ENCODE results near the gene TEAD3.
A peak's percentile ranks its signal among the peaks of the same experiment; 100 is the strongest.

TEAD3 gene

DNA sequence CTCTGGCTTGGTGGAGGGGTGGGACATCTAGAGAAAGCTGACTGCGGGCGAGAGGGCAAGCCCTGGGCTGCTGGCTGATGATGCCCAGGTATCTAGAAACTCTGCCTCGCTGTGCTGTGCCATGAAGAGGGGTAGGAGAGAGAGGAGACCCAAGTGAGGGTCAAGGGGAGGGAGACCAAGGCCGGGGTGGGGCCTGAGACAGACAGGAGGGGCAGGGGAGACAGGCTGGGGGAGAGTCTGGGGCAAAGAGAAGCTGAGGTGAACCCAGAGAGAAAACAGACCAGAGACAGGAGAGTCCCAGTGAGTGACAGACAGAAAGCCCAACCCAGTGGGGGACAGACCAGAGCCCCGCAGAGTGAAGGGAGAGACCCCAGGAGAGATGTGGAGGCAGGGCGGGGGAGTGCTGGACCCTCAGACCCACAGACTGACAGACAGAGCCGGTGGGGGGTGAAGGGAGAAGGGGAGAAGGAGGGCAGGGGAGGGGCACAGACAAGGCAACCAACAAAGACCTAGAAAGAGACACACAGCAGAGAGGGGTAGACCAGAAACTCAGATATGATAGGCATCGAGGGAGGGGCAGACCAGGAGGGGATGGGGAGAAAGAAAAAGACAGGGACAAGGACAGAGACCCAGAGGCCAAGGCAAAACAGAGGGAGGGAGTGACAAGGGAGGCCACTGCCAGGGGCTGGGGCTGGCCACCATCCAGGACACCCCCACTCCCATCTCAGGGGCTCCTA, 5.9 kb downstream of the TEAD3 start:
- no peak for DNase-seq

DNA sequence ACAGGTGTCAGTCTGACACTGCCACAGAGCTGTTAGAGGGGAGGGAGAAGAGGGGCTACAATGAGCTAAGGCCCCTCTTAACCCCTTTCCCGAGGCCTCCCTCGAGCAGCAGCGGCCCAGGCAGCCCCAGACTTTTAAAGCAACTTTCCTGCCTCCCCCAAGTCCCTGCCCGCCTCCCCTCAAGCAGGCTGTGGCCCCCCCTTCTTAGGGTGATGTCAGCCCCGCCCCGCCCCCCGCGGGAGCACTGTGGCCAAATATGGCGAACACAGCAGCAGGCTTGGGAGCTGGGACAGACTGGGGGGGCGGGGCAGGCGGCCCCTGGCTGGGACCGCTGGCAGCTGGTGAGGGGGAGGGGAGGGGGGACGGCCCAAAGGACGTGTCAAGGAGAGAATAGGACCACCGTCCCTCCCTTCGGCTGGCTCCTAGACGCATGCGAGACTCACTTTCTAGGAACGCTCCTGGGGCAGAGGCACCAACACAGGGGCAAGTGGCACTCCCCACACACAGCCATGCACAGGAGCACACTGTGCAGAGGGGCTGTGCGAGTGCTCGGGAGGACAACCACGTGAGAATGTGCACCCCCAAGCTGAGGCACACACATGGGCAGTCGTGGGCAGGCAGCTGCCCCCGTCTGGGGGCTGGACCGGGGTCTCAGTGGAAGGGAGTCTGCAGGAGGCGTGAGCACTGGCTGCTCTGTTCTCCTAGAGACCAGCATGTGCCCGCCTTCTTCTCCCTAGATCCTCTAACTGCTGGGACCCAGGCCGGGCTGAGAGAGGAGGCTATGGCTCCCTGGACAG, 6.7 kb downstream of the TEAD3 start:
- DNase-seq: no peak

DNA sequence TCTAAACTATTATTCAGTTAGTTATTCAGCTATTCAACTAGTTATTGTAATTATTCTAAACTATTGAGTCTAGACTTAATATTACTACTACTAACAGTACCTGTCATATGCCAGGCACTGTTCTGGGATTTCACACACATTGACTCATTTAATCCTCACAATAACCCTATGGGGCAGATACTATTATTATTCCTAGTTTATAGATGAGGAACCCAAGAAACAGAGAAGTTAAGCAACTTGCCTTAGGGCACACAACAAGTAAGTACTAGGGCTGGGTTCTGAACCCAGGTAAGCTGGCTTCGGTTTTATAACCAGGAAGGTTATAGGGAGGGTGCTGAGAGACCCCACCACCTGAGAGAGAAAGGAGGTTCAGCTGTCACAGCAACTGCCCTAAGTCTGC, 7.8 kb downstream of the TEAD3 start:
- no peak for DNase-seq

DNA sequence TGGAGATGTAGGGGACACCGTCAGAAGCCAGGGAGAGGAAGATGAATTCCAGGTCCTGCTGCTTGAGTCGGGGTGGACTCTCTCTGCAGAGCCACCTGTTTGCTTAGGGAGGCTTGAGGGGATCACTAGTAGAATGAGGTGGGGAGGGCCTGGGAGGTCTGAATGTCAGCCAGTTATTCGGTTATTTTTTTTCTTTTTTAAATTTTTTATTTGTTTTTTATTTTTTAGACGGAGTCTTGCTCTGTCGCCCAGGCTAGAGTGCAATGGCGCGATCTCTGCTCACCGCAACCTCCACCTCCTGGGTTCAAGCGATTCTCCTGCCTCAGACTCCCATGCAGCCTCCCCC, 8.4 kb downstream of the TEAD3 start:
- DNase-seq: no peak

DNA sequence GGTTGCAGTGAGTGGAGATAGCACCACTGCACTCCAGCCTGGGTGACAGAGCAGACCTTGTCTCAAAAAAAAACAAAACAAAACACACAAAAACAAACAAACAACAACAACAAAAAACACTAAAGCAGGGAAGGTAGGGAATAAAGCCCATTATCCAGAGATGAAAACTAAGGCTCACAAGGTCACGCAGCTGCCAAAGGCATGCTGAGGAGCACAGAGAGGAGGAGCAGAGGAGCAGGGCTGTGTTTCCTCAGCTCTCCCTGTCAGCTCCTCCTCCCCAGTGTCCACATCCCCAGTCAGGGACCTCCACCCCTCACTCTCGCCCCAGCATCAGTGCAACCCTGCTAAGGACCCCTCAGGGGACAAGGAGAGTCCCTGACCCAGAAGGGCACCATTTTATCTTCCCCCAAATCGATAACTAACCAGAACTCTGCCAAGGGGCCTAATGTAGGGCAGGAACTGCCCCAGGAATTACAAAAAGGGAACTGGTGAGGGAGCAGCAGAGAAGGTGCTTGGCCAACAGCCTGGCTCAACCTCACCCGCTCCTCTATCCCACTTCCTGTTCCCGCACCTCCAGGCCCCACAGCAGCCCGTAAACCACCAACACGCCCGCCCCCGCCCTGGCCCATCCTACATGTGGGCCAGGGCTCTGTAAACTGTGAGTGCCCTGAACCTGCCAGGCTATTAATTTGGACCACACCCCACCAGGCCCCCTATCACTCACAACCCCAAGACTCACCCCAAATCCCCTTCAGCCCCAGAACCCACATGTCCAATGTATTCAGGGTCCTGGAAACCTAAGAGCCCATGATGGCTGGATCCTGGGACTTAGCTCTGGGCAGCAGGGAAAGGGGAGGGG, 9.0 kb downstream of the TEAD3 start:
- DNase-seq: peak; percentile 75

DNA sequence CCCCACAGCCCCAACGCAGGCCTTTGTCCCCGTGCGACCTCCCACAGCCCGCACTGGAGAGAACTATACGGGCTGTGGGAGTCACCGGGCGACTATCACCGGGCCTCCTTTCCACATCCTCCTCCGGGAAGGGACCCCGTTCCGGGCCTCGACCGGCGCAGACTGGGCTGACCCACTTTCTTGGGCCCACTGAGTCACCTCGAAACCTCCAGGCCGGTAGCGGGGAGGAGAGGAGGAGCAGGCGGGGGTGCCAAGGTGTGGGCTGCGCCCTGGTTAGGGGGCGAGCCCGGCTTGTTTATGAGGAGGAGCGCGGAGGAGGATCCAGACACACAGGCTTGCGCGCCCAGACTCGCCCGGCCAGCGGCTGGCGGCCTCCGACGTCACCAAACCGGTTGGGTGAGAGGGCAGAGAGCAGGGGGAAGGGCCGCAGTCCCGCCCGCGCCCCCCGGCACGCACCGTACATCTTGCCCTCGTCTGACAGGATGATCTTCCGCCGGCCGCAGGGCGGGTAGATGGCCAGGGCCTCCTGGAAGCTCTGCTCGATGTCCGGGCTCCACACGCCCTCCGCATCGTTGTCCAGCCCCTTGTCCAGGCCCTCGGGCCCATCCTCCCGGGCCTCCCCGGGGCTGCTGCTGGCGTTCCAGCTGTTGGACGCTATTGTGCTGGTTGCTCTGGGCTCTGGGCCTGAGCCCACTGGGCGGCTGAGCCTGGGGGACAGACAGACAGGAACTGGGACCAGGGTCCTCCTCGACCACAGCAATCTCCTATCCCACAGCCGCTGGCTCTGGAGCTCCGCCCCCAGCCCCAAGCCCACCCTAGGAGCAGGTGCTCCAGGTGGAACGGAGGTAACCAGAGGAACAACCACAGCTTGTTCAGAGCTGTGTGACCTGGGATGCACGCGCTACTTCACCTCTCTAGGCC, 10.6 kb downstream of the TEAD3 start:
- no peak for DNase-seq

DNA sequence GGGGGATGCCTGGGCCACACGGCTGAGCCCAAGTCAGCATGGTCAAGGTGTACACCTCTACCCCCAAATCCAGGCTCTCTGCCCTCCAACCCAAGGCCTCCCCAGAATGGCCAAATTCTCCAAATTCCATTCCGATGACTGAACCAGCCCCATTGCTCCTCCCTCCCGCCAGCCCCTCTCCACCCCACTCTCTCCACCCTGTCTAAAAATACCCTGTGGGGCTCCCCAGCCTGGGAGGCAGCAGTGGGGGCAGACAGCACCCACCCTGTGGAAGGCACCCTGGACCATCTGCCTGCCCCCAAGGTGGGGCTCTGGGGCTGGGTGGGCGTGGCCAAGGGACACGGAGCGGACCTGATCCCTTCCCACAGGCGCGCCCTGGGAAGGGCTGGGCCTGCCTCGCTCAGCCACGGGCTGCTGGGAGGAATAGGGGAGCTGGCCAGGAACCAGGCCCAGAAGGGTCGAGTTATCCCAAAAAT, 11.4 kb downstream of the TEAD3 start:
- DNase-seq: no peak

DNA sequence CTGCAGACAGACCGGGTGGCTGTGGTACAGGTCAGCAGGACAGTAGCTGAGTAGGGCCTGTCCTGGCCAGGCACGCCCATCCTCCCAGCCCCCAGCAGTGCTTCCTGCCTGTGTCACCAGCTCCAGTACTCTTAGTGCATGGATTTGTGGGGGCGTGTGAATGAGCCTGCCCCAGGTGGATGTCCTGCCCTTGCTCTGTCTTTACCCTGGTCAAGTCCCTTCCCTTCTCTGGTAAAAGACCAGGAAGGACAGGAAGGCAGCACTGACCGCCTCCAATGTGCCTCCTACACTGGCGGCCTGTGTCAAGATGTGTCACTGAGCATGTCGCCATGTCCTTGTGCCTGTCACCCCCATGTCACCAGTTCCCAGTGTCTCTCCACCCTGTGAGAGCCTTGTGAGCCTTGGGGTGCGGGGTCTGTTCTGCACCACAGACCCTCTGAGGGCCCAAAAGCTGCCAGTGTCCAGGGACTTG, 11.9 kb downstream of the TEAD3 start:
- DNase-seq: no peak

DNA sequence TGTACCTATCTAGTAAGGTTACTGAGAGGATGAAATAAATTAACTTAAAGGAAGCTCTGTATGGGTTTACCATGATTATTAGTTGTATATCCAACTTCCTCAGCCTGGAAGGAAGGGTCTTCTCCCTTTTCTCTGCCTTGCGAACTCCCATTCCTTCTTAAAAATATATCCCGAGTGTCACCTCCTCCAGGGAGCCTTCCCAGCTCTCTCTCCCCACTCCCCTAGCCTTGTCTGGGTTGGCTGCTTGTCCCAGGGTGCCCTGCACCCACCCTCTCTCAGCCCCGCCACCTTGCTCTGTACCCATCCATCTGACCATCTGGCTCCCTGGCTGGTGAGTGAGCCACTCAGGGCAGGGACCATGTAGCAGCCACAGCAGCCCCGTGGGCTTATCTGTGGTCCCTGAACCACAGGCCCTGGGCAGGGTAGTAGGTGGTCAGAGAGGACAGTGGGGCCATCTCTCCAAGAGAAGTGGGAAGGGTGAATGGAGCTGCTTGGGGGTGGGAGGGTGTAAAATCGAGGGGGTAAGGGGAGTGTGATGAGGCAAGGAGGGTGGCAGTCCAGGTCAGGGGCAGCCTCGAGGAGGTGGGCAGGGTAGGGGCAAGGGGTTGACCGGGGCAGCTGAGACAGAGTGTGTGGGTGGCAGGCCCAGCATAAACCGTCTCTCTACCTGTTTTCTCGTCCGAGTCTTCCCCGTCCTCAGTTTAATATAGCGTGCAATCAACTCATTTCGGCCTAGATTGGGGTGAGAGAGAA, 12.8 kb downstream of the TEAD3 start:
- DNase-seq: no peak

DNA sequence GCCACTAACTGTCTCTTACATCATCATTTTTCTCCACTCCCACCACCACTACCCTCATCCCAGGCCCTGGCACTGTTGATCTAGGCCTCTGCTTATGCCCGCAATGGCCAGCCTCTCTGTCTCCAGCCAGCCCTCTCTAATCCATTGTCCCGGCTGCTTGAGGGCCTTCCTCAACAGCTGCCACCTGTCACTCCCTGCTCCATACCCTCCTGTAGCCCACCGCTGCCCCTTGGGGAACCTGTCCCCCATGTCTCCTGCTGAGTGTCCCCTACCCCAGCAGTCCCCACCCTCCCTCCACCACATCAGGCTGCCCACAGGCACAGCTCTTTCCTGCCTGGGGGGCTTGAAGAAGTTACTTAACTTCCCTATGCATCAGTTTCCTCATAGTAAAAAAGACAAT, 13.4 kb downstream of the TEAD3 start:
- no peak for DNase-seq

DNA sequence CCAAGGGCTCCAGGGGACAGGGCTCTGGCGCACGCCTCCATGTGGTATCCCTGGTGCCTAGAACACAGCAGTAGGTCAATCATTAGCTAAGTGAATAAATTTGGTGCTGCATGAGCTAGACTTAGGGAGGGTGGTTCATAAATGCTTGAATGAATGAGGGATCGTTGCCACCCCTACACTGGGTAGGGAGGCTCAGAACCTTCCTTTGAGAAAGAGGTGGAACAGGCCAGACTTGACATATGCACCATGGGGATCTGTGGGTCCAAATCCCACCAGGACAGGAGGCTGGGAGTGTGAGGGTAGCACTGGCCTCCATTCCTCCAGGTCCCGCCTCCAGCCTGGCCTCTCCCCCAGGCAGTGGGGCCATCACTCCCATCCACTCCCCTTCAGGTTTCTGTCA, 13.8 kb downstream of the TEAD3 start:
- no peak for DNase-seq

DNA sequence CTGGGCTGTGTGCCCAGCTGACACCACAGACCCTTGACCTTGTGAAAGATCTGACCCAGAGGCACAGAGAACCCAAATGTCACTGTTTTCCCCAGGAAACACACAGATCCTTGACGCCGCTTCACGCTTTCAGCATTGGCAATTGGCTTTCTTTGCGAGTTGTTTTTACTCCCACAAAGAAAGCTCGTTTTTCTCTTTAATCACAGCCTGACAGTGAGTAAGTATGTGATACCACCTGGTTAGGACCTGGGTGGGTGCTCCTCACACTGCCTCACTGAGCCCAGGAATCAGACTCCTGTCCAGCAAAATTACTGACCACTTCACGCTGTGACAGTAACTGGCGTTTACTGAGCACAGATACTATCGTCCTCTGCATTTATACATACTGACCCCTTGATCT, 15.7 kb downstream of the TEAD3 start:
- no peak for DNase-seq

DNA sequence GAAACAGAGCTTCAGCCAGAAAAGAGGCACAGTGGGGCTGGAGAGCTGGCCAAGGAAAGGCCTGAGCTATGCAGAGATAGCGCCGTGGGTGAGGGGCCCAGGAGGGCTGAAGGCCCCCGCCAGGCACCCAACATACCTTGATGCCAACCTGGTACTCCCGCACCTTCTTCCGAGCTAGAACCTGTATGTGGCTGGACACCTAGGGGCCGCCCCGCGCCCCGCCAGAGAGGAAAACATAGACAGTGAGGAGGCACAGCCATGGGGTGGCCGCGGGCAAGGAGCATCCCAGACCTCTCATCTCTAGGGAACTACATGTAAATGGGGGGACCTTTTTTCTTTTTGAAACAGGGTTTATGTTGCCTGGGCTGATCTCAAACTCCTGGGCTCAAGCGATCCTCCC, 16.7 kb downstream of the TEAD3 start:
- no peak for DNase-seq

DNA sequence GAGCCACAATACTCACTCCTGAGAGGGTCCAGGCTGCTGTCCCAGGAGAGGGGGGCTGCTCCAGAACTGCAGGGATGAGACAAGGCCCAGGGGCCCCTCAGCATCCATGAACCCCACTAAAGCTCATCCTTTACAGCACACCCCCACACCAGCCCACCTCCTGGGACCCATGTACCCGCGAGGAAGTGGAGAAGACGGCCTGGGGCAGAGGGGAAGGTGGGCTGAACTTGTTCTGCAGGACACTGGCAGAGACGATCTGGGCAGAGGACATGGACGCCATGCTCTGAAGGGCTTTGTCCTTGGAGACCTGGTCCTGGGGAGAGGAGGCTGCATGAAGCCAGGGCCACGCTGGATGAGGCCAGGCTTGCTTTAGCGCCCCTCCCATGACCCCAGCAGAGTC, 18.6 kb downstream of the TEAD3 start:
- DNase-seq: no peak

DNA sequence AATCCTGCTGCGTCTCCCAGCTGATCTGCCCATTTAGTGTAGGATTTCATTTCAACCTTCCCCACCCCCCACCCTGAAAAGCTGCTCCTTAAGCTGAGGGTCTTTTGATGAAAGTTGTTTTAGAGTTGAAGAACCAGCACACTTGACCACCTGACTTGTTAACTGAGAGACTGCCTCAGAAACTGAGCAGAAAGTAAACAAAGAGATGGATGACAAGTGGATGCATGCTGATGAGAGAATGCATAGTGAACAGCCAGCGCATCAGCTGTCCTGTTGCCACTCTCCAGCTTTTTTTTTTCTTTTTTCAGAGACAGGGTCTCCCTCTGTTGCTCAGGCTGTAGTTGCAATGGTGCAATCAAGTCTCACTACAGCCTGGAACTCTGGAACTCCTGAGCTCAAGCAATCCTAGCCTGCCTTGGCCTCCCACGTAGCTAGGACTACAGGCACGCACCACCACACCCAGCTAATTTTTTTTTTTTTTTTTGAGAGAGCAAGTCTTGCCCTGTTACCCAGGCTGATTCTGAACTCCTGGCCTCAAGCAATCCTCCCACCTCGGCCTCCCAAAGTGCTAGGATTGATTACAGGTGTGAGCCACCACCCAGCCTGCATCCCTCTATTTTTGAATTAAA, 19.2 kb downstream of the TEAD3 start:
- DNase-seq: no peak

DNA sequence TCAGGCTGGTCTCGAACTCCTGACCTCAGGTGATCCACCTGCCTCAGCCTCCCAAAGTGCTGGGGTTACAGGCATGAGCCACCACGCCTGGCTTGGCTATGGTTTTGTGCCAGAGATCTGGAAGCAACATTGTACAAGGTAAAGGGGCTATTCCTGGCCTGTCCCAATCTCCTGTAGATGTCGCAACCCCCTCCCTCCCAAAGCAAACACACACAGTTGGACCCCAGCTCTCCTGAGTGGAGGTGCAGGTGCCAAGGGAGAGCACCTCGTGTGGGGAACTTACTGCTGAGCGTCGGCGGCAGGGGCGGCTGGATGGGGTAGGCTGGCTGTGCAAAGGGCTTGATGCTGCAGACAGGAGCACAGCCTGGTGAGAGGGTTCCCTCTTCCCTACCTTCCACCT, 19.9 kb downstream of the TEAD3 start:
- DNase-seq: no peak

DNA sequence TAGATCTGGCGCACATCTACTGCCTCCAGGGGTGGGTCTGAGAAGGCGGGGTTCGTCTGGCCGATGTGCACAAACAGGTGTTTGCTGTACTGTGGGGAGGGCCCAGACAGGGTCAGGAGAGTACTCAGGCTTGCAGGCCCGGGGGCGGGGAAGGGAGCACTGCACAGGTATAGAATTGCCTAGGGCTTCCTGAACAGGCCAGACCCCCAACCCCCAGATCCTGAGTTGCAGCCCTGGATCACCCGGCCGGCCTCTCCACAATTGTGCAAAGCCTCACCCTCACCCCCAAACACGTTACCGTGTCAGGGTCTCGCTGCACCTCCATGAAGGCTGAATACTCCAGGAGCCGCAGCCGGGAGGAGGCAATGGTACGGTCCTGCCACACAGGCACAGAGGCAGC, 20.9 kb downstream of the TEAD3 start:
- no peak for DNase-seq

DNA sequence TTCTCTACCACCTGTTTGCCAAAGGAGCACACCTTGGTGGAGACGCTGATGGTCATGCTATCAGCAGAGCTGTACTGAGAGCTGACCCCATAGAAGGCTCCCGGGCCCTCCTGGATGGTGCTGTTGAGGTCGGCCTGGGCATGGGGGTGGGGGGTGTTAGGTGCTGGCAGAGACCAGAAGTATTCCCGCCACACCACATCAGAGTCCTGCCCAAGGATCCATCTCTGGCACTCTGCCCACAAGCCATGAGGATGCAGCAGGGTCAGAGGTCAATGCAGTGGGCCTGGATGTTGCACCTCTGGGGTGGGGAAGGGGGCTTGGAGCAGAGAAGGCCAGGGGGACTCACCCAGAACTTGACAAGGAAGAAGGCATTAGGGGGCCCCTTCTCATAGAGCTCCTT, 21.3 kb downstream of the TEAD3 start:
- DNase-seq: no peak

DNA sequence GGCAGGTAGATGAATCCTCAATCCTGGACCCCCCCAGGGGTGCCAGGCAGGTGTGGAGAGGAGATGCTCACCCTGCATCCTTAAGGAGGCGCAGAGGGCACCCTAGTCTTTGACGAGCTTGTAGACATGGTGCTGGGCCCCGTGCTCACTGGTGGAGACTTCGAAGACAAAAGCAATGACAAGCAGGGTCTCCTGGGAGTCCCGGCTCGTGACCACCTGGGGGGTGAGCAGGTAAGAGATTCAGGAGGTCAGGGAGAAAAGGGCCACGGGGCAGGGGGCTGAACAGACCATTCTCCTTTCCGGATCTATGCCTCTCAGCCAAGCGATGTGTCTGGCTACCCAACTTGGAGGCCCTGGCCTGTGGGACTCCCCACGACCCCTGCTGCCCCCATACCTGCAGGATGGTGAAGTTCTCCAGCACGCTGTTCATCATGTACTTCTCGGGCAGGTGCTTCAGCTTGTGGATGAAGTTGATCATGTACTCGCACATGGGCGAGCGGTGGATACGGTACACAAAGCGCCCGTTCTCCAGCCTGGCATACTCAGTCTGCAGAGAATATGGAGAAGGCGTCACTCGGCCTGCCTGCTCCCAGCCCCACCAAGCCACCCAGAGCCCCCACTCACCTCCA, 21.8 kb downstream of the TEAD3 start:
- DNase-seq: no peak

DNA sequence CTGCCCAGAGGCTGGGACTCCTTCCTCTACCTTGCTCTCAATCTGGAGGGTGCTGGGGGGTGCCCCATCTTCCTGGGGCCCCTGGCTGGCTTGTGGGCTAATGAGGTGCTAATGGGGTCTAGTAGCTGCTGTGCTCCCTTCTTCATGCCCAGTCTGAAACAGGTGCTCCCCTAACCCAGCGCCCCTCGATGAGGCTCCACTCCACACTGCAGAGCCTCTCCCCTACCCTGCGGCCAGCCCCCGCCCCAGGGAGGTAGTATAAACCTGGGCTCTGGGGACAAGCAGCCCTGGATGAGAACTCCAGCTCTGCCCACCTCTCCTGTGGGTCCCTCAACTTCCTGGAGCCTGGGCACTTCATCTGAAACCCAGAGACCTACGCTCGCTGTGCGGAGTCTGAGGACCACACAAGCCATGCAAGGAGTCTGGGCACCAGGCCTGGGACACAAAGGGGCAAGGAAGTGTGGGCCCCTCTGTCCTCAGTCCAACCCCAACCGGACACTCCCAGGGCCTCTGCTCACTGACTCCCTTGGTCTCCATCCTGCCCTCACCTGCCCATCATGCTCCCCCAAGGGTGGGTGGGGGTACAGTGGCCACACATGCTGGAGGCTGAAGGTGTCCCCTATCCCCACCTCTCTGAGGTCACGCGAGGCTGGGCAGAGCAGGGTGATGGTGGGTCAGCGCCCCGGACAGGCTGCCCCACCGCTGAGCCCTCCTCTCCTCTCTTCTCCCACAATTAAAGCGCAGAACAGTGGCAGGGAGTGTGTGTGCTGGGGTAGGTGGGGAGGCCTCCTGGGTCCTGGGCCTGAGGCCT, 22.5 kb downstream of the TEAD3 start:
- DNase-seq: no peak
